ENCODE data around the gene LGALS16.
A peak's percentile ranks its signal among the peaks of the same experiment; 100 is the strongest.

The LGALS16 gene

DNA sequence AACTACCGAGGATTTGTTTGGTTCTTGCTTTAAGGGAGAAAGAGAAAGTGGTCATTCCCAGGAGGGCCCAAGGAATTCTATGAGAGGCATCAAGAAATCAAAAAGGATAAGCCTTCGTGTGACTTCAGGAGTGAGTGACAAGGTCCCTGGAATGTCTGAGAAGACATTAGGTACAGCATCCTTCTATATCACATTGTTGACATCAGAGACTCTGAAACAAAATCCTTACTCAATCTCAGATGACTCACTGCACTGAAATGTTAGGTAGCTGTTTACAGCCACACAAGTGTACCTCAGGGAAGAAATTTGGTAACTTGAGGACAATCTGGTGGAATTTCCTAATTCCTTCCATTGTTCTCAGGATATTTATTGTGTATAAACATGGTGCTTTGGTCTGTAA lies 40.7 kb downstream of the LGALS16 start:
- H3K4me3 ChIP-seq (ENCODE audit: low read length): no peak overlapping the region
- no peaks in the 10 kb centered on the region for H3K79me2 ChIP-seq (ENCODE audit: control insufficient read depth, low read length)
- H3K4me2 ChIP-seq (ENCODE audit: low read length): no peak overlapping the region
- H3K36me3 ChIP-seq (ENCODE audit: control insufficient read depth, low read length): no peaks in the 10 kb centered on the region
- H3K27ac ChIP-seq (ENCODE audit: low read depth, low read length): no peak overlapping the region
- H3F3A ChIP-seq (ENCODE audit: control insufficient read depth, insufficient read depth): no peaks in the 10 kb centered on the region
- no peaks in the 10 kb centered on the region for H3K9me2 ChIP-seq (replicated peaks; ENCODE audit: control insufficient read depth, low read length)
- peaks cover 7% of the 10 kb centered on the region for H3K4me1 ChIP-seq (ENCODE audit: control insufficient read depth, low read length)
- no peaks in the 10 kb centered on the region for H3K9me3 ChIP-seq (ENCODE audit: control insufficient read depth, insufficient read depth, low read length)
- H4K20me1 ChIP-seq (ENCODE audit: control insufficient read depth, insufficient read depth, low read depth, low read length): no peaks in the 10 kb centered on the region
- H3K27me3 ChIP-seq (ENCODE audit: control insufficient read depth, low read length): peaks cover 22% of the 10 kb centered on the region
- no peak for TF ChIP-seq EZH2phosphoT487 (IDR thresholded peaks at IDR 0.05; ENCODE audit: borderline replicate concordance, low read length)
- TF ChIP-seq, protein P1, sequence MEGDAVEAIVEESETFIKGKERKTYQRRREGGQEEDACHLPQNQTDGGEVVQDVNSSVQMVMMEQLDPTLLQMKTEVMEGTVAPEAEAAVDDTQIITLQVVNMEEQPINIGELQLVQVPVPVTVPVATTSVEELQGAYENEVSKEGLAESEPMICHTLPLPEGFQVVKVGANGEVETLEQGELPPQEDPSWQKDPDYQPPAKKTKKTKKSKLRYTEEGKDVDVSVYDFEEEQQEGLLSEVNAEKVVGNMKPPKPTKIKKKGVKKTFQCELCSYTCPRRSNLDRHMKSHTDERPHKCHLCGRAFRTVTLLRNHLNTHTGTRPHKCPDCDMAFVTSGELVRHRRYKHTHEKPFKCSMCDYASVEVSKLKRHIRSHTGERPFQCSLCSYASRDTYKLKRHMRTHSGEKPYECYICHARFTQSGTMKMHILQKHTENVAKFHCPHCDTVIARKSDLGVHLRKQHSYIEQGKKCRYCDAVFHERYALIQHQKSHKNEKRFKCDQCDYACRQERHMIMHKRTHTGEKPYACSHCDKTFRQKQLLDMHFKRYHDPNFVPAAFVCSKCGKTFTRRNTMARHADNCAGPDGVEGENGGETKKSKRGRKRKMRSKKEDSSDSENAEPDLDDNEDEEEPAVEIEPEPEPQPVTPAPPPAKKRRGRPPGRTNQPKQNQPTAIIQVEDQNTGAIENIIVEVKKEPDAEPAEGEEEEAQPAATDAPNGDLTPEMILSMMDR (IDR thresholded peaks at IDR 0.05; ENCODE audit: low read depth, low read length, poor library complexity, severe bottlenecking): no peak

DNA sequence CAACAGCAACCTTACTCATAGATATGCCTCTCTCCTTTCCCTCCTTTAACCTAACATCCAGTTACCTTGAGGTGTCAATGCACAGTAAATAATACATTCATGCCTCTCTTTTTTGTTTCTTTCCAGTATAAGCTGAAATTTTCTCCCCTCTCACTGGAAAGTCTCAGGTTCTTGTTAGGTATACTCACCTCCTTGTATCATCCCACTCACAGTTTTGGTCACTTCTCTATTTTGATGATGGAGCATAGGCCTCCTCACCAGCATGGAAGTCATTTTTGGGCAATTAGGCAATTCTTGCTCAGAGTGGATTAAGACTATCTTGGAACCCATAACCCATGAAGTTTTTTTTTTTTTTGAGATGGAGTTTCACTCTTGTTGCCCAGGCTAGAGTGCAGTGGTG lies 42.8 kb downstream of the LGALS16 start:
- Histone ChIP-seq H3K79me2 (ENCODE audit: control insufficient read depth, low read length) (no peaks in the 10 kb centered on the region), H4K20me1 (ENCODE audit: control insufficient read depth, insufficient read depth, low read depth, low read length) (no peaks in the 10 kb centered on the region), H3K4me2 (ENCODE audit: low read length) (no peak overlapping the region), H3K4me1 (ENCODE audit: control insufficient read depth, low read length) (peaks cover 10% of the 10 kb centered on the region), H3K27me3 (ENCODE audit: control insufficient read depth, low read length) (peaks cover 6% of the 10 kb centered on the region; the same call in 1 of the 2 replicates), H3K36me3 (ENCODE audit: control insufficient read depth, low read length) (no peaks in the 10 kb centered on the region), H3K9me3 (ENCODE audit: control insufficient read depth, insufficient read depth, low read length) (no peaks in the 10 kb centered on the region), H3K4me3 (ENCODE audit: low read length) (no peak overlapping the region), H3K9me2 (replicated peaks; ENCODE audit: control insufficient read depth, low read length) (no peaks in the 10 kb centered on the region), H3F3A (ENCODE audit: control insufficient read depth, insufficient read depth) (no peaks in the 10 kb centered on the region), H3K27ac (ENCODE audit: low read depth, low read length) (no peak overlapping the region)
- TF ChIP-seq EZH2phosphoT487 (IDR thresholded peaks at IDR 0.05; ENCODE audit: borderline replicate concordance, low read length): no peak
- TF ChIP-seq, protein P1 (IDR thresholded peaks at IDR 0.05; ENCODE audit: low read depth, low read length, poor library complexity, severe bottlenecking): no peak

DNA sequence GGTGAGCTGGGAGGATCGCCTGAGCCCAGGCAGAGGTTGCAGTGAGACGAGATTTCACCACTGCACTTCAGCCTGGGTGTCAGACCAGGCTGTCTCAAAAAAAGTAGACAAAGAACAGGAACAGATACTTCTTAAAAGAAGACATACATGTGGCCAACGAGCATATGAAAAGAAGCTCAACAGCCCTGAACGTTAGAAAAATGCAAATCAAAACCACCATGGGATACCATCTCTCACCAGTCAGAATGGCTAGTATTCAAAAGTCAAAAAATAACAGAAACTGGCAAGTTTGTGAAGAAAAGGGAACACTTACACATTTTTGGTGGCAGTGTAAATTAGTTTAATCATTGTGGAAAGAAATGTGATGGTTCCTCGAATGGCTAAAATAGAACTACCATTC lies 45.6 kb downstream of the LGALS16 start:
- no peak overlapping the region for H3K4me3 ChIP-seq (ENCODE audit: low read length)
- H3K36me3 ChIP-seq (ENCODE audit: control insufficient read depth, low read length): no peaks in the 10 kb centered on the region
- H3K9me2 ChIP-seq (replicated peaks; ENCODE audit: control insufficient read depth, low read length): no peaks in the 10 kb centered on the region
- no peaks in the 10 kb centered on the region for H3F3A ChIP-seq (ENCODE audit: control insufficient read depth, insufficient read depth)
- no peak for TF ChIP-seq EZH2phosphoT487 (IDR thresholded peaks at IDR 0.05; ENCODE audit: borderline replicate concordance, low read length)
- TF ChIP-seq, protein P1 (IDR thresholded peaks at IDR 0.05; ENCODE audit: low read depth, low read length, poor library complexity, severe bottlenecking): no peak
- no peaks in the 10 kb centered on the region; the same call in 1 of the 2 replicates for H3K27me3 ChIP-seq (ENCODE audit: control insufficient read depth, low read length)
- H3K4me1 ChIP-seq (ENCODE audit: control insufficient read depth, low read length): peaks cover 10% of the 10 kb centered on the region
- no peaks in the 10 kb centered on the region for H3K9me3 ChIP-seq (ENCODE audit: control insufficient read depth, insufficient read depth, low read length)
- H3K4me2 ChIP-seq (ENCODE audit: low read length): peak overlapping the region; percentile 23; the same call in 1 of the 2 replicates
- no peak overlapping the region for H3K27ac ChIP-seq (ENCODE audit: low read depth, low read length)
- no peaks in the 10 kb centered on the region for H4K20me1 ChIP-seq (ENCODE audit: control insufficient read depth, insufficient read depth, low read depth, low read length)
- no peaks in the 10 kb centered on the region for H3K79me2 ChIP-seq (ENCODE audit: control insufficient read depth, low read length)

Measured in DOHH2 (cell line).